Tibial nerve (tissue), 3 donors: Measurements from ENCODE around the gene HOXD13.

Experiments
- CTCF ChIP-seq, 5 experiments: fragments of 200-600 bp in 3 of 5; fragments of 450-650 bp in 2 of 5; sonication (generic) in 3 of 5; IDR thresholded peaks; one replicate each; pipeline ENCODE4 v1.5.1; 2016 to 2019; ENCODE audit warnings: antibody characterized with exemption in 5 of 5, mild to moderate bottlenecking in 3 of 5, moderate library complexity in 2 of 5
- POLR2A ChIP-seq, 2 donors: fragments of 450-650 bp; IDR thresholded peaks; one replicate each; pipeline ENCODE4 v1.6.1; 2017; ENCODE audit warnings: antibody characterized with exemption in 2 of 2, mild to moderate bottlenecking in 2 of 2, moderate library complexity in 2 of 2

- TF ChIP-seq CTCF (IDR thresholded peaks at IDR 0.05) (no peak), POLR2A (IDR thresholded peaks at IDR 0.05) (no peak)
Observed at GRCh38 chr2:176128172-176128981, 35.9 kb downstream of the HOXD13 start.
